RPMI7951 (cell line): ENCODE measurements around the gene PREB. TPM values are rescaled to one million over a fixed set of nuclear protein-coding genes. Genes with fewer than 3 reads are reported as not detected.

ENCODE experiments used
- DNase-seq: peaks from one replicate; pipeline ENCODE4 v3.0.0-alpha.2; 2012; ENCODE audit warnings: low read depth
- total RNA-seq: library from RNA; depleted of rRNA; stranded (reverse); fragments of >200 nt; shearing (Covaris generic); gene quantifications from 2 replicates; pipeline ENCODE4 v1.2.3, GENCODE V29; 2014

The PREB gene
- total RNA-seq, 1 experiment from 2014 or later, result 73.1 TPM

- DNase-seq, result no peak
Measured at GRCh38 chr2:27152796-27153464, 18.5 kb upstream of the PREB start.

DNA sequence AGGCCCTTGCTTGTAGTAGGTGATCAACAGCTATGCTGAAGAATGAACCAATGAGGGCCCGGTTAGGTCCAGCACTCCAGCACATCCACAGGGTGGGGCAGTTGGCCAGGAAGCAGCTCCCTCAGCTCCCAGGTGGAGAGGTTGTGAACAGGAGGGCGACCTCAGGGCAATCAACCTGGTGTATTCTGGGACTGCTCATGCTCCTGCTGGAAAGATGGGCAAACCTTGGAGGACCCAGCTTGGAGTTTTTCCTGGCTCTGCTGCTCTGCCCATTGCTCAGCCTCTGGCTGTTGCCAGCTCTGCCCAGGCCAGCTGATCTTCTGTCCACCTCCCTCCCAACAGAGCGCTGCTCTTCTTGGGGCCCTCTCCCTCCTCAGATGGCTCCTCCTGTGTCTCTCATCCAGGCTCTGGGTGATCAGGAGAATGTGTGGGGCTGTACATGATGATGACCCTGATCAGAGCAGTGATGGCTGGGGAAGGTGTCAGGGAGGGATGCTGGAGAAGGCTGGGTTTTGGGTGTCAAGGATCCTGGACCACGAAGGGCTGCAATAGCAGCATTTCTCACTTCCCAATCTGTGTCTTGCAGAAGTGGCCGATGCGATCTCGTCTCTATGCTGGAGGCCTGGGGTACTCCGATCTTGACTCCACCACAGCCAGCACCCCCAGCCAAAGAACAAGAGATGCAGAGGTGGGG, 17.8 kb upstream of the PREB start:
- no peak for DNase-seq

DNA sequence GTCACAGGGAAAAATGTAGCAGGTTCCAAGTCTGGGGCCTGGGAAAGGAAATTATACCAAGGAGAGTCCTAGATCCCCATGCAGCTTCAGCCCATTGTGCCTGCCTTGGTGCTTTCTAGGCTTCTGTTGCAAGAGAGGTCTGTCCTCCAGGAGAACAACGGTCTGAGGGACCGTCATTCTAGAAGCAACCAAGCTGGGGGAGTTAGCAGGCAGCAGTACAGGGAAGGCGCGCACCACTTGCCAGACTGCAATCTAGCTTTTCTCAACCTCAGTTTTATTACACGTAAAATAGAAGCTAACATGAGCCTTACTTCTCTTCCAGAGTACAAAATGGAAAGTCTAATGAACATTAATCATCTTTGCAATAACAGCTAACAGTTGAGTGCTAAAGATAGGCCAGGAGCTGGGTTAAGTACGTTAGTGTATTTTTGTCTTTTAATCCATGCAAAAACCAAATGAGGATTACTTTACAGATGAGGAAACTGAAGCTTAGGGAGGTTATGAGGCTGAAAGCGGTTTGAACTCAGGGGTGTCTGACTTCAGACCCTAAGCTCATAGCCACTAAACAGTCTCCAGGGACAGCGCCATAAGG, 16.3 kb upstream of the PREB start:
- DNase-seq, result no peak

DNA sequence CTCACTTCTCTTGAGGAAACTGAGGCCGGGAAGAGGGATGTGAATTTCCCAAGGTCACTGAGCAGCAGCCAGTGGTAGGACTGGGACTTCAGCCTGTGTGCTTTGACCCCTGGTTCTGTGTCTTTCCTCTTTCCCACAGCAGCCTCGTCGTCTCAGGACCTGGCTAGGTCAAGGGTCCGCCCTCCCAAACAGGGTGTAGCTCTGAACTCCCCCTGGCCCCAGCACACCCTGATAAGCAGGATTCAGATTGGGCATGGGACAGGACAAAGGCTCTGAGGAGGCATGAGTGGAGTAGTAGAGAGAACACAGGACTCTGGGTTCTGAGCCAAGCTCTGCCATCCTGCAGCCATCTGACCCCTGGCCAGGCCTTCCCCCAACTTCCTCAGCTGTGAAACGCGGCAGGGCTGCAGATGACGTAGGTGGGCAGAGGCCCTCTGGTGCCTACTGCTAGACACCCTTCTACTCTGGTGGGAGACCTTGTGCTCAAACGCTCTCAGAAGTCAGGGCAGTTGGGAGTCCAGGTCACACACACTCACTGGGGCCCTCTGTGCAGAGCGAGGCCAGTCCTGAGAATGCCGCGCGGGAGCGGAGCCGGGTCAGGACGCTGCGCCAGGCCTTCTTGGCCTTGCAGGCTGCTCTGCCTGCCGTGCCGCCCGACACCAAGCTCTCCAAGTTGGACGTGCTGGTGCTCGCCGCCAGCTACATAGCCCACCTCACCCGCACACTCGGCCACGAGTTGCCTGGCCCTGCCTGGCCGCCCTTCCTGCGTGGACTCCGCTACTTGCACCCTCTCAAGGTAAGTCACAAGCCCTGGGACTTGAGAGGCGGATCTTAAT, 15.4 kb upstream of the PREB start:
- no peak for DNase-seq

DNA sequence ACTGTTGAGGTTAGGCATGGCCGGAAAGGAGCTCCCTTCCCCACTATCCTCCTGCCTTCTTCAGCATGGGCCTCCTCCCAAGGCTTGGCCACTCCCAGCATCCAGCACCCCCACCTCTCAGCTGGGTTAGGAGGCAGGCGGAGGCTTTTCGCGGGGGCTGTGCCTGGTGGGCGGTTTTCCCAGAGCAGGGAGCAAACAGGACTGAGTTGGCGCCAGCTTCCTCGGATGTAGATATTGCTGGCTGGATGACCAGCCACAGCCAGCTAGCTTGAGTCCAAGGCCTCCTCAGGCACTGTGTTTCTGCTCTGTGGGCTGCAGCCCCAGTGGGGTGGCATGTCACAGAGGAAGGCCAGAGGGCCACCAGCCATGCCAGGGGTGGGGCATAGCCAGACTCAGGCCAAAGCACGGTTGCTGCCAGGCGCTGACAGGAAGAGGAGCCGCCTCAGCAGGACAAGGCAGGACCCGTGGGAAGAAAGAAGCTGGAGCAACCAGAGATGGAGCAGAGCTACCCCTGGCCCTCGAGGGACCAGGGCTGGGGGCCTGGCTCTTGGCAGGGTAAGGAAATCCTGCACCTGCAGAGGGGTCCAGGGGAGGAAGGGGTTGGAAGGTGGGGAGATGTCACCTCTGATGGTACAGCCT, 14.5 kb upstream of the PREB start, which contains the start of gene TCF23:
Gene TCF23 (plus strand): TSS at position 204 of the 639 bp plus-strand sequence. CDS start 130 bp downstream, at position 334.
- no peak for DNase-seq

DNA sequence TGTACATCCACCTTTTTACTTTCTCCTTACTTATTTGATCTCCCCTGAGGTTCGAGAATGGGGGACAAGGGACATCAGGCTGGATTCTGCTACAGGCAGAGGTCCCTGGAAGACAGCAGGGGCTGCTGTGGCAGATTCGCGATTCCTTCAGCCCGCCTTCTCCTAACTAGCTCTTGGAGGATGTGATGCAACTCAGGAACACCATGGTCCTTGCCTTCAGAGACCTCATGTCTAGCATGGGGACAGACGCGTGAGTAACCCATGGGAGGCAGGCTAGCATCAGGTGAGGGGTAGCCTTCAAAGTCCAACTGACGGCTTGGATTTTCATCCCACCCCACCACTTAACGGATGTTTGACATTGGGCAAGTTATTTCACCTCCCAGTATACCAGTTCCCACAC, 13.5 kb upstream of the PREB start:
- no peak for DNase-seq

- no peak for DNase-seq
Measured at GRCh38 chr2:27145682-27146081, 11.2 kb upstream of the PREB start.

- no peak for DNase-seq
Measured at GRCh38 chr2:27143285-27143684, 8.8 kb upstream of the PREB start.

DNA sequence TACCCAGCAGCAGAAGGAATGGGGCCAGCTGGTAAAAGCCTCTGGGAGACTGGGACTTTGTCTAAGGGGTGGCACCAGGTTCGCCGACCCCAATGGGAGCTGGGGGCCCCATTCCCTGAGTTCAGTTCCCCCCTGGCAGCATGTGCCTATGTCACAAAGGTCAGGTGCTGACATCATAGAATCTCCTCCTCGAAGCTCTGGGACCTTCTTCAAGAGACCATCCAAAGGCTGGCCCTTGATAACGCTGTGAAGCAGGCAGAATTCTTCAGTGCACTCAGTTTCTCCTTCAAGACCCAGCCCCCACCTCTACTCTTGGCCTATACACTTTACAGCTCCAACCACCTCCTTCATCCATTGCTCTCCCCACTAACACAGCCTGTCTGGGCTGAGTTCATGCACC, 4.9 kb upstream of the PREB start, which contains the start of gene PRR30:
Gene PRR30 (minus strand): TSS at position 101 of the 400 bp plus-strand sequence. CDS start 1,081 bp downstream, outside the sequence.
- DNase-seq, result no peak

DNA sequence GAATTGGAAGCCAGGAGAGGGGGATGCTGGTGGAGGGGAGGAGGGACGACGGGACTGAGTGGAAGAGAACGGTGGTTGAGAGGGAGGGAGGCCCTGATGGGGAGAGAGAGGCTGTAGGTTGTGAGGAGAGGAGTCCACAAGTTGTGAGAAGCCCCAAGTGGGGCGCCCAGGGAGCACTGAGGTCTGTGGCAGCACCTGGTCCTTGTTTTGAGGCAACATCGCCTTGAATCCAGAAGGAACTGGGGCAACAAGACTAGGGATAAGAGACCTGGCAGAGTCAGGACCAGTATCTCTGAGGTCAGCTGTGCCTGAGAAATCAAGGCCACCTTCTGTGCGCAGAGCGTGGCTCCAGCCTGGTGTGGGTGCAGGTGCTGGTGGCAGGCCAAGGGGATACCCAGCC, 3.7 kb upstream of the PREB start:
- DNase-seq, result no peak

DNA sequence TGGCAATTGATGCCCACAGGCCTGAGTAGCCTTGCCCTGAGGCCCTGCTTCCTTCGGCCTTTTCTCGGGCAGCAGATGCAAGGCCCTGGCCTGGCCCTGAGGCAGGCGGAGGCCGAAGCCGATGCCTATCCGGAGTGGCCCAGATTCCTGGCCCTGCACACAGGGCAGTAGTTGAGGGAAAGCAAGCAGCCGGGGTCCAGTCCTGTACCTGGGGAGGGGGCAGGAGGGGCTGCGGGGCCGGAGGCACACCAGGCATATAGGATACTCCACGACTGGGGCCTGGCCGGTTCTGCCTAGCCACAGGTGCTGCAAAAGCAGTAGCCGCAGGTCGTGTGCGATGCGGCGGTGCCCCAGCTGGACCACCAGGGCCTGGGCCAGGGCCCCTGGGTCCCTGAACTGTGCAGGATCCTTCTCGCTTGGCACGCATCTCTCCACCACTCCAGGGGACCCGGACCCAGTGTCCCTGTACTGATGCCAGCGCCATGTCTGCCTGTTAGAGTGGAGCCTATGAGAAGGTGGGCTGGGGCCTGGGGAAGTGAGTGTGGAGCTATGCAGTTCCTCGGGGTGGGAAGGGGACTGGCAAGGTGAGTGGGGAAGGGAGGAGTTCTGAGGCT, 3.0 kb upstream of the PREB start:
- no peak for DNase-seq

- DNase-seq, result no peak
Measured at GRCh38 chr2:27136751-27137150, 2.3 kb upstream of the PREB start.

DNA sequence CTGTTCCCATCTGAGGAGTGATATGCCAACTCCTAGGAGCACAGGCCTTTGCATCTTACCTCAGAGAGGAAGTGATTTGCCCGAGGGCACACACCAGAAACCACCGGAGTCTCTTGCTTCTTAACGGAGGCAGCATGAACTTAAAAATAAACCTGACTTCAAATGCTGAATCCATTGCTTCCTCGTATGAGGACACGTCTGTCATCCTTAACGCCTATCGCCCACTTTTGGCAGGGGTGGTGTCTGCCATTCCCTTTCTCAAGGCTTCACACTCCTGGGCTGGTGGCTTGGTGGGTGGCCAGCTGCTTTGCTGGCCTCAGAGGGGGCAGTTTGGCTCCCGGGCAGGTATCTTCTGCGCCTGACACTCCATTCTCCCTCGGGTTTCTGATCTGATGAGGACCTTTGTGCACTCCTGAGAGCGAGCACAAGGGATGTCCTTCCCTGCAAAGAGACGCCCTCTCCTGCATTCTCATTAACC, 1.1 kb upstream of the PREB start:
- no peak for DNase-seq

DNA sequence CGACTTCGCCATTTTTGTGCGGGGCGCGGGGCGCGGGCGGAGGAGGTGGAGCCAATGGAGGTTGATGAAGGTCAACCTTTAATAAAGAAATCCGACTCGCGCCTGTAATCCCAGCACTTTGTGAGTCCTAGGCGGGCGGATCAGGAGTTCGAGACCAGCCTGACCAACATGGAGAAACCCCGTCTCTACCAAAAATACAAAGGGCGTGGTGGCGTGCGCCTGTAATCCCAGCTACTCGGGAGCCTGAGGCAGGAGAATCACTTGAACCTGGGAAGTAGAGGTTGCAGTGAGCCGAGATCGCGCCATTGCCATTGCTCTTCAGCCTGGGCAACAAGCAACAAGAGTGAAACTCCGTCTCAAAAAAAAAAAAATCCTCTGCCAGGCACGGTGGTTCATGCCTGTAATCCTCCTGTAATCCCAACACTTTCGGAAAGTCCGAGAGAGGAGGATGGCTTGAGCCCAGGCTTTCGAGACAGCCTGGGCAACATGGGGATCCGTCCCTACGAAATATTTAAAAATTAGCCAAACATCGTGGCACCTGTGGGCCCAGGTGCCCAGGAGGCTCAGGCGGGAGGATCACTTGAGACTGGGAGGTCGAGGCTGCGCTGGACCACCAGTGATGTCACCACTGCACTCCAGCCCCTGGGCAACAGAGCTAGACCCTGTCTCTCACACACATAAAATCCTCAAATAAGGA, 493 bp upstream of the PREB start:
- no peak for DNase-seq

DNA sequence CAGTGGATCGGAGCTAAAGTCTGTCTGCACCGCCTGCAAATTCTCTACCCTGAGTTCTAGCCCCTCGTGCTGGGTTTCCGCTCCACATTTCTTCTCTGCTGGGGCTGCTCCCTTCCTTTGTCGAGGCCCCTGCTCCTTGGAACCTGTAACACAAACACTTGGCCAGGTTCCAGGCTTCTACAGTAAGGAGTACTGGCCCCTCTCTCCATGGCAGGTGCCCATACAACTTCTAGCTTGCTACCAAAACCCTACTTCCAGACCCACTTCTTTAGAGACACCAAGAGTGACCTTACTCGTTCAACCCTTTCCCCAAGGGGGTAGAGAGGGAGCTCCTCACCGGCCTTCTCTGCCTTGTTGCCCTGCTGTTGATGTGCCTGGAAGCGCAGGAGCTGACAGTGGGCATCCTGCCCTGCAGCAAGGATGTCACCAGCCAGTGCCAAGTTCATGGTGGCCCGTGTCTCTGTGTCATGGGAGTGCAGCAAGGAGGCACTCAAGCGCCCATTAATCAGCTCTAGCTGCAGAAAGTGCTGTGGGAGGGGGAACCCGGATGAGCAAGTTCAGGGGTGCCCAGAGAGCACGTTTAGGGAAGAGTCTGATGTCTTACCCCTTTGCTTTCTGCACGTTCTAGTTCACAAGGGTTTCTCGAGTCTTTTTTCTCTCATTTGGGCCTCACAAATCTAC, 1.1 kb downstream of the PREB start:
- no peak for DNase-seq

DNA sequence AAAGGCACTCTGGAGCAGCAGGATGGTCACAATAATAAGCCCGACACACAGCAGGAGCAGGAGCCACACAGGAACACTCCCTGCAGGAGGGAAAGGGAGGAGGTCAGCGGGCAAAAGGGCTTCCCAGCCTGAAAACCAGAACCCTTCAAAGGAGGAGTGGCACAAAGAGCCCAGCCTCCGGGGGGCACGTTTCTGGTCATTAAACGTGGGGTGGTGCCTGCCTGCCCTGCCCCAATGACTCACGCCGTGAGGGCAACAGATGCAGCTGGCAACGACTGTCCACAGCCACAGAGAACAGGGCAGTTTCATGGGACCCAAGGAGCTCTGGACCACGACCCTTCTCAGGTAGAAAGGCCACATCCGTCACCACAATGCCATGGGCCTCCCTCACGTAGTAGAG, 3.0 kb downstream of the PREB start:
- no peak for DNase-seq

GRCh38 chr2:27130396-27130795, 4.0 kb downstream of the PREB start:
- no peak for DNase-seq

DNA sequence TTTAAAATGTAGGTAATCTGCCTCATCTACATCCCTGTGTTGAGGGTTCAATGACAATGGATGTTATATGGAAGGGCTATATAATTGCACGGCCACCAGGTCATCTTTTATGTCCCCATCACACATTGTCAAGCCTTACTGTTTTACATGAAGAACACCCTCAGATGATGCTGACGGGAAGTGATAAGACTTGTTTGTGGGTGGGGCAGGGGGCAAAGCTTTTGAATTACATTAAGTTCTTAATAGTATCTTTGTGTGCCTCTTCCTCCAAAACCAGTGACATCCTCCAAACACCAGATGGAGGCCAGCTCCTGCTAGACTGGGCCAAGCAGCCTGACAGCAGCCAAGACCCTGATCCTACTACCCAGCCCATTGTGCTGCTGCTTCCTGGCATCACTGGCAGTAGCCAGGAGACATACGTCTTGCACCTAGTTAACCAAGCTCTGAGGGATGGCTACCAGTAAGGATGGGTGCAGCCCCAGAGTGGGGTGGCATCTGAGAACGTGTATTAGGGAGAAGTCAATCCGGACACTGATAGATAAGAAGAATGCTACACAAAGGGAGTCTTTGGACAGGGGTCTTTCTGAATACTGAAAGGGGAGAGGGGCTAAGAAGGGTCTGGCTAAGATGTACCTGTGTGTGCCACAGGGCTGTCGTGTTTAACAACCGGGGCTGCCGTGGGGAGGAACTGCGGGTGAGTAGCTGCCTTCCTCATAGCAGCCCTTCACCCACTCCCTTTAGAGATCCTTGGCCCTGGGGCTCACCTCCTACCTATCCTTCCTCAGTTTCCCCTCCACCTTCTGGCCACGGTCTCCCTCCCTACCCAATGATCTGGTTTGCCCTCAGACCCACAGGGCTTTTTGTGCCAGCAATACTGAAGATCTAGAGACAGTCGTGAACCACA, 5.5 kb downstream of the PREB start:
- no peak for DNase-seq
